HepG2 (cell line): Measurements from ENCODE around the gene SEC14L1. TPM values are rescaled to one million over a fixed set of nuclear protein-coding genes. Genes with fewer than 3 reads are reported as not detected.
"Not testable (repeated sequence)": the region's sequence is repeated elsewhere in the genome, so short reads cannot be mapped to it uniquely, and the experiment has no call there.

Source experiments
- ATAC-seq: fragments of 200-7000 bp; cut with Tn5 transposase; 3 replicates; pipeline ENCODE4 v1.9.1; 2020; ENCODE audit warnings: mild to moderate bottlenecking, moderate library complexity
- BruUV-seq: library from RNA; stranded (reverse); fragments of 400-500 nt; replicated peaks from 2 replicates; lab custom pipeline; 2021; lab: Mats Ljungman, UMichigan
- CTCF ChIA-PET: fragments of 300-600 bp; formaldehyde crosslinking; extraction: SDS; loops from one replicate; lab custom pipeline; 2021; ENCODE audit warnings: low total read pairs, inconsistent platforms, low intra/inter-chr PET ratio; lab: Yijun Ruan, JAX
- POLR2A ChIA-PET: fragments of 350-600 bp; sonication (Branson Sonifier 250); formaldehyde crosslinking; loops from one replicate; lab custom pipeline; 2020; ENCODE audit warnings: antibody characterized with exemption, inconsistent platforms; lab: Yijun Ruan, JAX
- DNase-seq: peaks from one replicate; pipeline ENCODE4 v3.0.0-alpha.2; 2015; ENCODE audit warnings: low spot score
- FAIRE-seq: peaks from 3 replicates; lab custom pipeline; 2011; peaks lifted over from hg19 to GRCh38; lab: Jason Lieb, UNC
- H2AFZ ChIP-seq: one replicate; pipeline ENCODE4 v1.6.1; 2011; ENCODE audit warnings: low read length, inconsistent platforms
- H3K27ac ChIP-seq: fragments of 300-600 bp; 3 replicates; pipeline ENCODE4 v1.8.0; 2011; ENCODE audit warnings: mixed run types, mild to moderate bottlenecking, mixed read lengths, low read length, inconsistent platforms; ENCODE audit not compliant: insufficient read depth; ENCODE audit errors: extremely low read length
- H3K27me3 ChIP-seq, 2 experiments: fragments of 200-600 bp in 1 of 2; 2 replicates in 1 of 2; 3 replicates in 1 of 2; pipeline versions ENCODE4 v1.6.0 to v1.8.0; 2011; ENCODE audit warnings: low read length in 2 of 2, mild to moderate bottlenecking in 2 of 2, moderate library complexity in 2 of 2, inconsistent platforms in 1 of 2; ENCODE audit not compliant: insufficient read depth in 2 of 2, control insufficient read depth in 1 of 2
- H3K36me3 ChIP-seq, 2 experiments: fragments of 200-600 bp in 1 of 2; replicated peaks in 1 of 2; 2 replicates in 1 of 2; 3 replicates in 1 of 2; pipeline versions ENCODE4 v1.5.1 to v1.8.0; 2011; ENCODE audit warnings: low read length in 2 of 2, inconsistent platforms in 1 of 2; ENCODE audit not compliant: insufficient read depth in 2 of 2, control insufficient read depth in 1 of 2
- H3K4me1 ChIP-seq: 2 replicates; pipeline ENCODE4 v1.5.1; 2012; ENCODE audit warnings: low read length, inconsistent platforms; ENCODE audit not compliant: insufficient read depth
- H3K4me2 ChIP-seq: 2 replicates; pipeline ENCODE4 v1.6.0; 2011; ENCODE audit warnings: low read depth, low read length, inconsistent platforms
- H3K4me3 ChIP-seq, 3 experiments: fragments of 200-600 bp in 1 of 3; sonication (generic), shearing (Covaris generic) in 1 of 3; replicated peaks in 1 of 3; 2 replicates each; pipeline ENCODE4 v1.5.1; 2011 to 2016; ENCODE audit warnings: low read length in 3 of 3, inconsistent platforms in 2 of 3, low read depth in 2 of 3, mild to moderate bottlenecking in 2 of 3, control low read depth in 1 of 3, mixed read lengths in 1 of 3; ENCODE audit not compliant: insufficient read depth in 1 of 3
- H3K79me2 ChIP-seq: one replicate; pipeline ENCODE4 v1.6.1; 2011; ENCODE audit warnings: low read length, inconsistent platforms; ENCODE audit not compliant: insufficient read depth
- H3K9ac ChIP-seq: 2 replicates; pipeline ENCODE4 v1.6.0; 2011; ENCODE audit warnings: mild to moderate bottlenecking, low read depth, low read length, inconsistent platforms; ENCODE audit not compliant: insufficient read depth
- H3K9me3 ChIP-seq: 2 replicates; pipeline ENCODE4 v1.5.1; 2012; ENCODE audit warnings: mild to moderate bottlenecking, low read length
- H4K20me1 ChIP-seq: 2 replicates; pipeline ENCODE4 v1.6.0; 2011; ENCODE audit warnings: inconsistent platforms, mild to moderate bottlenecking, low read length, moderate library complexity; ENCODE audit not compliant: insufficient read depth
- CREB1 ChIP-seq, 2 experiments: fragments of 450-650 bp in 1 of 2; IDR thresholded peaks; 2 replicates each; pipeline ENCODE4 v1.6.1; 2016 to 2017; ENCODE audit warnings: control low read depth in 1 of 2, mild to moderate bottlenecking in 1 of 2, missing compliant biosample characterization in 1 of 2, missing genetic modification characterization in 1 of 2
- HOXD1 ChIP-seq: sonication (generic); formaldehyde crosslinking; IDR thresholded peaks from 2 replicates; pipeline ENCODE4 v1.5.0; 2020; ENCODE audit warnings: missing genetic modification reagents
- POGZ ChIP-seq: sonication (generic); formaldehyde crosslinking; IDR thresholded peaks from 2 replicates; pipeline ENCODE4 v1.4.0; 2020; ENCODE audit warnings: mild to moderate bottlenecking, missing genetic modification reagents
- RBAK ChIP-seq: sonication (generic); formaldehyde crosslinking; IDR thresholded peaks from 2 replicates; pipeline ENCODE4 v1.5.1; 2020; ENCODE audit warnings: mild to moderate bottlenecking, missing genetic modification reagents
- TBP ChIP-seq: sonication (generic); formaldehyde crosslinking; IDR thresholded peaks from 2 replicates; pipeline ENCODE4 v1.5.0; 2020; ENCODE audit warnings: missing genetic modification reagents
- XBP1 ChIP-seq: sonication (generic); formaldehyde crosslinking; IDR thresholded peaks from 2 replicates; pipeline ENCODE4 v1.5.0; 2020; ENCODE audit warnings: missing genetic modification reagents
- ZBTB1 ChIP-seq: sonication (generic); formaldehyde crosslinking; IDR thresholded peaks from 2 replicates; pipeline ENCODE4 v1.4.0; 2020; ENCODE audit warnings: missing genetic modification reagents, borderline replicate concordance
- ZFP37 ChIP-seq: sonication (generic); formaldehyde crosslinking; IDR thresholded peaks from 2 replicates; pipeline ENCODE4 v1.4.0; 2020; ENCODE audit warnings: missing genetic modification reagents, borderline replicate concordance
- ZMYM3 ChIP-seq: sonication (generic); formaldehyde crosslinking; IDR thresholded peaks from 2 replicates; pipeline ENCODE4 v1.5.1; 2020; ENCODE audit warnings: mild to moderate bottlenecking, missing genetic modification reagents
- ZNF12 ChIP-seq: sonication (generic); formaldehyde crosslinking; IDR thresholded peaks from 2 replicates; pipeline ENCODE4 v1.5.0; 2020; ENCODE audit warnings: missing genetic modification reagents
- ZNF546 ChIP-seq: sonication (generic); formaldehyde crosslinking; conservative IDR thresholded peaks from 2 replicates; pipeline ENCODE4 v1.8.1; 2023; ENCODE audit warnings: mild to moderate bottlenecking, missing genetic modification reagents
- ZNF629 ChIP-seq: sonication (generic); formaldehyde crosslinking; conservative IDR thresholded peaks from 2 replicates; pipeline ENCODE4 v1.5.0; 2020; ENCODE audit warnings: missing genetic modification reagents
- ZNF776 ChIP-seq: sonication (generic); formaldehyde crosslinking; IDR thresholded peaks from 2 replicates; pipeline ENCODE4 v1.4.0; 2020; ENCODE audit warnings: mild to moderate bottlenecking, missing genetic modification reagents
- ZSCAN12 ChIP-seq: sonication (generic); formaldehyde crosslinking; IDR thresholded peaks from 2 replicates; pipeline ENCODE4 v1.9.0; 2021; ENCODE audit warnings: mild to moderate bottlenecking, missing genetic modification reagents
- WGBS: methylation state at CpG from one replicate; pipeline ENCODE4 v1.1.6; 2017; ENCODE audit warnings: low lambda C conversion rate; 5-methylcytosine and 5-hydroxymethylcytosine counted together
- in situ Hi-C: cut with HindIII; loops from 2 replicates; pipeline ENCODE4 v1.10.0; 2017; ENCODE audit warnings: low pct_unique_long_range_greater_than_20kb; ENCODE audit not compliant: extremely low pct_ligation_motif_present
- intact Hi-C: fragments of 100-400 bp; cut with micrococcal nuclease; formaldehyde crosslinking; loops from one replicate; pipeline ENCODE4 v1.10.0; 2022; ENCODE audit not compliant: unreplicated experiment
- polyA plus RNA-seq, 8 experiments: library from polyadenylated mRNA; depleted of rRNA in 3 of 8; stranded (reverse) in 7 of 8; unstranded in 1 of 8; fragments of >200 nt; fragmentation: Illumina TruSeq in 4 of 8; extraction: Trizol in 4 of 8; gene quantifications; 2 replicates each; pipeline versions ENCODE4 v1.2.1 to v1.2.3, GENCODE V29; 2011 to 2016; ENCODE audit warnings: low read depth in 4 of 8, missing spikeins in 1 of 8, mixed read lengths in 1 of 8; ENCODE audit not compliant: insufficient read depth in 1 of 8
- total RNA-seq, 5 experiments: library from RNA; depleted of rRNA; stranded (reverse); fragments of >200 nt; fragmentation: Illumina TruSeq; extraction: Trizol; gene quantifications; 2 replicates each; pipeline ENCODE4 v1.2.3, GENCODE V29; 2016; ENCODE audit warnings: low read depth in 1 of 5
- TF ChIP-seq, protein P1 (sequence below): sonication (generic); formaldehyde crosslinking; IDR thresholded peaks from 2 replicates; pipeline ENCODE4 v1.4.0; 2020; ENCODE audit warnings: mild to moderate bottlenecking, missing genetic modification reagents
- TF ChIP-seq, protein P2 (sequence below): sonication (generic); formaldehyde crosslinking; IDR thresholded peaks from 2 replicates; pipeline ENCODE4 v1.9.0; 2021; ENCODE audit warnings: missing genetic modification reagents, borderline replicate concordance
- TF ChIP-seq, protein P3 (sequence below): sonication (generic); formaldehyde crosslinking; IDR thresholded peaks from 2 replicates; pipeline ENCODE4 v1.8.0; 2022; ENCODE audit warnings: mild to moderate bottlenecking, missing genetic modification reagents, borderline replicate concordance

Gene SEC14L1
- total and polyA plus RNA-seq, 2 of the 13 experiments (the other 11 are each of a cell fraction or from before 2014, with no cell fraction given), result 26.3 to 43.9 TPM

DNA sequence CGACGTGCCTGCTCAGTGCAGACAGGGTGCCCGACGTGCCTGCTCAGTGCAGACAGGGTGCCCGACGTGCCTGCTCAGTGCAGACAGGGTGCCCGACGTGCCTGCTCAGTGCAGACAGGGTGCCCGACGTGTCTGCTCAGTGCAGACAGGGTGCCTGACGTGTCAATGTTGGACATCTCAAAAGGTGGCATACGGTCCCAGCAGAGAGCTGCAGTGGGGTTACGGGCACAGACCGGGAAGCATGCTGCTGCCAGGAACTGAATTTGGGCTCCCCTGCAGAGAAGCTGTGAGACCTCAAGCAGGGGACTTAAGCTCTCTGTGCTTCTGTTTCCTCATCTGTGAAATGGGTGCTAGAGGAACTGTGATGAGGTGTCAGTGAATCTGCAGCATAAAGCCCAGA lies 115.2 kb downstream of the SEC14L1 start:
- POLR2A ChIA-PET, result interaction anchor here (1.1 to 3.1 kb wide), 7 partner anchors 24 to 702 kb away, joined by 3 to 23 read pairs (median 7); partner anchors contain the start of gene TNRC6C
- CTCF ChIA-PET, H2AFZ ChIP-seq, H3K79me2 ChIP-seq, H3K36me3 ChIP-seq, H3K9me3 ChIP-seq, H3K27ac ChIP-seq, H3K9ac ChIP-seq, DNase-seq, intact Hi-C loops, BruUV-seq, H4K20me1 ChIP-seq, ATAC-seq, FAIRE-seq, in situ Hi-C loops, H3K4me2 ChIP-seq: not testable (repeated sequence)
- Histone ChIP-seq H3K4me1 (peaks cover 32% of the 10 kb centered on the region), H3K4me3 (peak overlapping the region in 1 of 3 experiments; percentile 68; a peak in 1 of 6 replicates), H3K27me3 (peaks cover 6 to 71% of the 10 kb centered on the region in 2 experiments; a peak in 4 of 5 replicates)
- WGBS, result 75% methylated on average over 5 of the region's 14 CpGs
- peak; percentile 45 for TF ChIP-seq ZMYM3 (CRISPR knock-in tag)
- TF ChIP-seq, protein P1, sequence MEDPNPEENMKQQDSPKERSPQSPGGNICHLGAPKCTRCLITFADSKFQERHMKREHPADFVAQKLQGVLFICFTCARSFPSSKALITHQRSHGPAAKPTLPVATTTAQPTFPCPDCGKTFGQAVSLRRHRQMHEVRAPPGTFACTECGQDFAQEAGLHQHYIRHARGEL (CRISPR knock-in tag), result 0 out of 2 replicates have a peak, but pooled peaks have one; percentile 26
- TF ChIP-seq ZNF629, result peak; percentile 82
- TF ChIP-seq ZNF776 (CRISPR knock-in tag), result peak; percentile 55; the same call in 1 of the 2 replicates

DNA sequence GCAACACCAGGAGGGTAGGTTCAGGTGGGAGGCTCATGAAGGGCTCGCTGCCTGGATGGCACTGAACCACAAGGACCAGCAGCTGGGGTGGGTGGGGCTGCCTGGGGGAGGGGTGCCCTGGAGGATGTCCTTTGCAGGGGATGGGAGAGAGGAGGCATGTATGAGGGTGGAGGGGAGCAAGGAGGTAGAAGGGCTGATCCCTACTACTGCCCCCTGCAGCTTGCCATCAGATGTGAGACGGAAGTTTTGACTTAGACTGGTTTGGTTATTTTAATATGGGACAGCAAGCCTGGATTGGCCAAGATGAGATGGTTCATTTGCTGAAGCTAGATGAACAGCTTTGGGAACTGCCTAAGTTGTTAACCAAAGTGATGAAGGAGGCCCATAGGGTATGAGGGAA lies 115.9 kb downstream of the SEC14L1 start:
- POLR2A ChIA-PET, result interaction anchor here (2.6 to 3.1 kb wide), 2 partner anchors 23 to 29 kb away, joined by 18 to 23 read pairs; no protein-coding TSS in a partner anchor
- intact Hi-C loops, result no loop called here
- BruUV-seq, result no TSS peak
- CTCF ChIA-PET, result no interaction called here
- no peak overlapping the region for H3K4me2 ChIP-seq
- no peak overlapping the region for H2AFZ ChIP-seq
- no peaks in the 10 kb centered on the region for H3K36me3 ChIP-seq
- peaks cover 32% of the 10 kb centered on the region for H3K4me1 ChIP-seq
- no peak overlapping the region for H3K4me3 ChIP-seq
- H3K9ac ChIP-seq, result no peak overlapping the region
- DNase-seq (no peak), FAIRE-seq (no peak), ATAC-seq (no peak)
- no peaks in the 10 kb centered on the region for H4K20me1 ChIP-seq
- WGBS, result 52% methylated on average over 2 of the region's 2 CpGs
- H3K79me2 ChIP-seq, result no peaks in the 10 kb centered on the region
- in situ Hi-C loops, result no loop called here
- H3K27ac ChIP-seq, result no peak overlapping the region
- H3K27me3 ChIP-seq, result peaks cover 6 to 68% of the 10 kb centered on the region in 2 experiments; a peak in 4 of 5 replicates
- no peaks in the 10 kb centered on the region for H3K9me3 ChIP-seq
- TF ChIP-seq ZBTB1, result no peak
- TF ChIP-seq HOXD1 (CRISPR knock-in tag), result no peak
- no peak for TF ChIP-seq ZSCAN12 (CRISPR knock-in tag)
- TF ChIP-seq POGZ, result no peak
- no peak for TF ChIP-seq CREB1 (IDR thresholded peaks at IDR 0.05)
- TF ChIP-seq CREB1 (CRISPR knock-in tag; IDR thresholded peaks at IDR 0.05), result no peak
- TF ChIP-seq, protein P2, sequence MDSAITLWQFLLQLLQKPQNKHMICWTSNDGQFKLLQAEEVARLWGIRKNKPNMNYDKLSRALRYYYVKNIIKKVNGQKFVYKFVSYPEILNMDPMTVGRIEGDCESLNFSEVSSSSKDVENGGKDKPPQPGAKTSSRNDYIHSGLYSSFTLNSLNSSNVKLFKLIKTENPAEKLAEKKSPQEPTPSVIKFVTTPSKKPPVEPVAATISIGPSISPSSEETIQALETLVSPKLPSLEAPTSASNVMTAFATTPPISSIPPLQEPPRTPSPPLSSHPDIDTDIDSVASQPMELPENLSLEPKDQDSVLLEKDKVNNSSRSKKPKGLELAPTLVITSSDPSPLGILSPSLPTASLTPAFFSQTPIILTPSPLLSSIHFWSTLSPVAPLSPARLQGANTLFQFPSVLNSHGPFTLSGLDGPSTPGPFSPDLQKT (CRISPR knock-in tag), result no peak
- no peak for TF ChIP-seq ZNF12 (CRISPR knock-in tag)
- TF ChIP-seq XBP1 (CRISPR knock-in tag), result no peak
- no peak for TF ChIP-seq TBP (CRISPR knock-in tag)
- TF ChIP-seq, protein P3, sequence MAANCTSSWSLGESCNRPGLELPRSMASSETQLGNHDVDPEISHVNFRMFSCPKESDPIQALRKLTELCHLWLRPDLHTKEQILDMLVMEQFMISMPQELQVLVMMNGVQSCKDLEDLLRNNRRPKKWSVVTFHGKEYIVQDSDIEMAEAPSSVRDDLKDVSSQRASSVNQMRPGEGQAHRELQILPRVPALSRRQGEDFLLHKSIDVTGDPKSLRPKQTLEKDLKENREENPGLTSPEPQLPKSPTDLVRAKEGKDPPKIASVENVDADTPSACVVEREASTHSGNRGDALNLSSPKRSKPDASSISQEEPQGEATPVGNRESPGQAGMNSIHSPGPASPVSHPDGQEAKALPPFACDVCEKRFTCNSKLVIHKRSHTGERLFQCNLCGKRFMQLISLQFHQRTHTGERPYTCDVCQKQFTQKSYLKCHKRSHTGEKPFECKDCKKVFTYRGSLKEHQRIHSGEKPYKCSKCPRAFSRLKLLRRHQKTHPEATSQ (CRISPR knock-in tag), result no peak
- no peak for TF ChIP-seq RBAK (CRISPR knock-in tag)
- TF ChIP-seq ZFP37 (CRISPR knock-in tag), result no peak
- TF ChIP-seq ZNF546, result no peak
